Thyroid gland (tissue), 4 donors: ENCODE data around the gene NFIB.

Source experiments
- POLR2A ChIP-seq, 2 donors: fragments of 450-650 bp; IDR thresholded peaks; one replicate each; pipeline ENCODE4 v1.6.1; 2017; ENCODE audit warnings: antibody characterized with exemption in 2 of 2, mild to moderate bottlenecking in 2 of 2, moderate library complexity in 1 of 2
- TF ChIP-seq, protein P1 (sequence below), 6 experiments: fragments of 200-600 bp in 3 of 6; fragments of 450-650 bp in 3 of 6; sonication (generic) in 3 of 6; IDR thresholded peaks; one replicate each; pipeline ENCODE4 v1.5.1; 2016 to 2019; ENCODE audit warnings: antibody characterized with exemption in 6 of 6, mild to moderate bottlenecking in 2 of 6, inconsistent platforms in 1 of 6, moderate library complexity in 1 of 6

DNA sequence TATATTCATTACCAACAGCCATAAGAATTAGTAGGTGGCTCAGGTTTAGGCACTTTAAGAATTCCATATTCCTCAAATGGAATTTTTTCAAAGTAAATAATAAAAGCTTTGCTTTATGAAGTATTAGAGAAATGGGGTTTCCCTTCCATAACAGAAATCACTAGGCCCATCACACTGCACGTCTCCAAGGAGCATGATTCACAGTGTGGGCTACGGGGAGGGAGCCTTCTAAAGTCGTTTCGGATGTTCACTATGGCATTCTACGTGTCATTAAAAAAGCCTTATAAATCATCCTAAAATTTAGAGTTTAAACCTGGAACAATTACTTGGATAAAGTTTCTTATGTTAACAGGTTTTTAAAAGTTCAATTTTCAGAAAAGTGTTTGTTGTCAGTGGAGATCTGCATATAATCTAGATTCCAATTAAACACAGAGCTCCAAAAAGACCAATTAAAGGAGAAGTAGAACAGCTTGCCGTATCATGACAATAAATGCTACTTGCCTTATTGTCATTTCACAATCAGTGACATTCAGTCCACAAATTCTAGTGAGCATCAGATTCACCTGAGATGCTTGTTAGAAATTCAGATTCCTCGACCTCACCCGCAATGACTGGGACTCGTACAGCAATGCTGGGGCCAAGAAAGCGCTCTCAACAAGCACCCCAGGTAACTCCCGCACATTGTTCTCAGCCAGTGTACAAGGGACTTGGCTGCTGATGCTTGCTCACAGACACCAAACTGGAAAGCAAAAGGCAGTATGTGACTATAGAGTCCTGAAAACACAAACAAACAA, 115.7 kb downstream of the NFIB start:
- TF ChIP-seq, protein P1, sequence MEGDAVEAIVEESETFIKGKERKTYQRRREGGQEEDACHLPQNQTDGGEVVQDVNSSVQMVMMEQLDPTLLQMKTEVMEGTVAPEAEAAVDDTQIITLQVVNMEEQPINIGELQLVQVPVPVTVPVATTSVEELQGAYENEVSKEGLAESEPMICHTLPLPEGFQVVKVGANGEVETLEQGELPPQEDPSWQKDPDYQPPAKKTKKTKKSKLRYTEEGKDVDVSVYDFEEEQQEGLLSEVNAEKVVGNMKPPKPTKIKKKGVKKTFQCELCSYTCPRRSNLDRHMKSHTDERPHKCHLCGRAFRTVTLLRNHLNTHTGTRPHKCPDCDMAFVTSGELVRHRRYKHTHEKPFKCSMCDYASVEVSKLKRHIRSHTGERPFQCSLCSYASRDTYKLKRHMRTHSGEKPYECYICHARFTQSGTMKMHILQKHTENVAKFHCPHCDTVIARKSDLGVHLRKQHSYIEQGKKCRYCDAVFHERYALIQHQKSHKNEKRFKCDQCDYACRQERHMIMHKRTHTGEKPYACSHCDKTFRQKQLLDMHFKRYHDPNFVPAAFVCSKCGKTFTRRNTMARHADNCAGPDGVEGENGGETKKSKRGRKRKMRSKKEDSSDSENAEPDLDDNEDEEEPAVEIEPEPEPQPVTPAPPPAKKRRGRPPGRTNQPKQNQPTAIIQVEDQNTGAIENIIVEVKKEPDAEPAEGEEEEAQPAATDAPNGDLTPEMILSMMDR (IDR thresholded peaks at IDR 0.05), result no peak
- TF ChIP-seq POLR2A (IDR thresholded peaks at IDR 0.05), result no peak
